Body of pancreas (tissue), 4 donors: ENCODE results near the gene DUSP12. TPM values are rescaled to one million over a fixed set of nuclear protein-coding genes. Genes with fewer than 3 reads are reported as not detected.

Experiments used
- ATAC-seq: fragments of 150-250 bp; one replicate; pipeline ENCODE4 v1.9.1; 2016
- DNase-seq, 4 donors: peaks; one replicate each; pipeline ENCODE4 v3.0.0-alpha.2; 2019
- H3K27ac ChIP-seq, 4 donors: fragments of 200-600 bp; sonication (generic); 1 replicate in 3 of 4; 2 replicates in 1 of 4; pipeline versions ENCODE4 v1.5.1 to v1.6.1; 2016 to 2019; ENCODE audit warnings: mild to moderate bottlenecking in 1 of 4, mixed read lengths in 1 of 4, moderate library complexity in 1 of 4
- H3K27me3 ChIP-seq, 2 donors: fragments of 200-600 bp; sonication (generic); one replicate each; pipeline ENCODE4 v1.6.0; 2016; ENCODE audit warnings: mild to moderate bottlenecking in 1 of 2
- H3K36me3 ChIP-seq, 2 donors: fragments of 200-600 bp; sonication (generic); replicated peaks in 1 of 2; 2 replicates each; pipeline ENCODE4 v1.5.1; 2016; ENCODE audit warnings: low read depth in 2 of 2; ENCODE audit not compliant: insufficient read depth in 1 of 2
- H3K4me1 ChIP-seq: fragments of 200-600 bp; sonication (generic); one replicate; pipeline ENCODE4 v1.6.0; 2016
- H3K4me3 ChIP-seq, 2 donors: fragments of 200-600 bp; sonication (generic); 1 replicate in 1 of 2; 2 replicates in 1 of 2; pipeline ENCODE4 v1.5.1; 2016 to 2019
- H3K9me3 ChIP-seq, 3 donors: fragments of 200-600 bp; sonication (generic); 1 replicate in 2 of 3; 2 replicates in 1 of 3; pipeline ENCODE4 v1.5.1; 2016
- POLR2A ChIP-seq, 3 donors: fragments of 450-650 bp; IDR thresholded peaks; one replicate each; pipeline ENCODE4 v1.6.1; 2016; ENCODE audit warnings: antibody characterized with exemption in 3 of 3, mild to moderate bottlenecking in 2 of 3
- WGBS, 2 donors: methylation state at CpG; one replicate each; pipeline ENCODE4 v1.1.5; 2017; 5-methylcytosine and 5-hydroxymethylcytosine counted together
- intact Hi-C: fragments of 100-400 bp; cut with DNase I; formaldehyde crosslinking; loops from one replicate; pipeline ENCODE4 v1.15.1; 2023
- total RNA-seq, 2 donors: library from RNA; depleted of rRNA; stranded (reverse); fragments of >200 nt; gene quantifications; one replicate each; pipeline ENCODE4 v1.1.0, GENCODE V29; 2016
- TF ChIP-seq, protein P1 (sequence below), 7 experiments: fragments of 450-650 bp in 4 of 7; fragments of 200-600 bp in 3 of 7; sonication (generic) in 3 of 7; IDR thresholded peaks; one replicate each; pipeline ENCODE4 v1.5.1; 2016 to 2019; ENCODE audit warnings: antibody characterized with exemption in 7 of 7

DUSP12 gene
- total RNA-seq, 2 donors from 2014 or later, result 8.2 to 23.3 TPM

DNA sequence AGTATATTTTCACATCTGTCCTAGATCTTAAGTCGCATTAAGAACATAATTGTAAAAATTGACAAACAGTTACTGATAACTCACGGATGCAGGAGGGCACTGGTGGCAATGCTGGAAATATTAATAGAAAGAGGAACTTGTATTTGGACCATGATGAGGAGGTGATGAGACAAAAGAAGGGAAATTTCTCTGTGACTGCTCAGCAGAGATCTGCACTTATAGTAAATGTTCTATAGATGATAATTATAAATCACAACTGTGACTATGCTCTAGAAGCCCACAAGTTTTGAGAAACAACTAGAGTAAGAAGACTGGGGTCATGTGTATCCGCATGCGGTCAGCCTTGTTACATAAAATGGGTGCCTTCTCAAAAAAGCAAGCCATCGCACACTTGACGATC lies 8.7 kb upstream of the DUSP12 start:
- H3K27me3 ChIP-seq, result no peaks in the 10 kb centered on the region
- ATAC-seq, result no peak

DNA sequence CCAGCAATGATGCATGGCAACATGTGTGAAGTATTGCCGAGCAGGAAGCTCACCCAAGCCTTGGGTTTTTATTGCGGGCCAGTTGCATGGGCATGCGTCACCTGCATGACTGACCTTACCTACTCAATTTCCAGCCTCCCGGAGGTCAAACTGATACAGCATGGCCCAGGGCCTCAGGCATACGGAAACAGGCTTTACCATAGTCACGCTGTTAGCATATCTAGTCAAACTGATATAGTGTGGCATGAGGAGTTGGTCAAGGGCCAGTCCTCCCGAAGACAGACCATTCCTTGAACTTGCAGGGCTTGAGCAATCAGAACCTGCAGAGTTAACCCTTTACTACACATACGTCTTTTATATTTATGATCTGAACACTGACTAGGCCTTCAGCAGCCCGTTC lies 6.4 kb upstream of the DUSP12 start:
- TF ChIP-seq POLR2A (IDR thresholded peaks at IDR 0.05), result no peak
- TF ChIP-seq, protein P1, sequence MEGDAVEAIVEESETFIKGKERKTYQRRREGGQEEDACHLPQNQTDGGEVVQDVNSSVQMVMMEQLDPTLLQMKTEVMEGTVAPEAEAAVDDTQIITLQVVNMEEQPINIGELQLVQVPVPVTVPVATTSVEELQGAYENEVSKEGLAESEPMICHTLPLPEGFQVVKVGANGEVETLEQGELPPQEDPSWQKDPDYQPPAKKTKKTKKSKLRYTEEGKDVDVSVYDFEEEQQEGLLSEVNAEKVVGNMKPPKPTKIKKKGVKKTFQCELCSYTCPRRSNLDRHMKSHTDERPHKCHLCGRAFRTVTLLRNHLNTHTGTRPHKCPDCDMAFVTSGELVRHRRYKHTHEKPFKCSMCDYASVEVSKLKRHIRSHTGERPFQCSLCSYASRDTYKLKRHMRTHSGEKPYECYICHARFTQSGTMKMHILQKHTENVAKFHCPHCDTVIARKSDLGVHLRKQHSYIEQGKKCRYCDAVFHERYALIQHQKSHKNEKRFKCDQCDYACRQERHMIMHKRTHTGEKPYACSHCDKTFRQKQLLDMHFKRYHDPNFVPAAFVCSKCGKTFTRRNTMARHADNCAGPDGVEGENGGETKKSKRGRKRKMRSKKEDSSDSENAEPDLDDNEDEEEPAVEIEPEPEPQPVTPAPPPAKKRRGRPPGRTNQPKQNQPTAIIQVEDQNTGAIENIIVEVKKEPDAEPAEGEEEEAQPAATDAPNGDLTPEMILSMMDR (IDR thresholded peaks at IDR 0.05), result no peak
- Histone ChIP-seq H3K4me1 (no peaks in the 10 kb centered on the region), H3K9me3 (no peaks in the 10 kb centered on the region), H3K27me3 (no peaks in the 10 kb centered on the region), H3K4me3 (no peak overlapping the region), H3K27ac (no peak overlapping the region), H3K36me3 (no peaks in the 10 kb centered on the region)
- ATAC-seq (no peak), DNase-seq (no peak)
- 66 to 67% methylated on average over 9 of the region's 9 CpGs for WGBS, 2 donors
- intact Hi-C loops, result no loop called here

More for the DNA sequence above, 8.7 kb upstream of the DUSP12 start:
- no peaks in the 10 kb centered on the region for H3K9me3 ChIP-seq
- TF ChIP-seq, protein P1 (IDR thresholded peaks at IDR 0.05), result no peak
- TF ChIP-seq POLR2A (IDR thresholded peaks at IDR 0.05), result no peak
- intact Hi-C loops, result no loop called here
- H3K36me3 ChIP-seq, result no peaks in the 10 kb centered on the region
- no peak for DNase-seq
- H3K4me1 ChIP-seq, result no peaks in the 10 kb centered on the region
- no peak overlapping the region for H3K27ac ChIP-seq
- WGBS, 2 donors, result 58 to 59% methylated on average over 6 of the region's 6 CpGs
- no peak overlapping the region for H3K4me3 ChIP-seq

DNA sequence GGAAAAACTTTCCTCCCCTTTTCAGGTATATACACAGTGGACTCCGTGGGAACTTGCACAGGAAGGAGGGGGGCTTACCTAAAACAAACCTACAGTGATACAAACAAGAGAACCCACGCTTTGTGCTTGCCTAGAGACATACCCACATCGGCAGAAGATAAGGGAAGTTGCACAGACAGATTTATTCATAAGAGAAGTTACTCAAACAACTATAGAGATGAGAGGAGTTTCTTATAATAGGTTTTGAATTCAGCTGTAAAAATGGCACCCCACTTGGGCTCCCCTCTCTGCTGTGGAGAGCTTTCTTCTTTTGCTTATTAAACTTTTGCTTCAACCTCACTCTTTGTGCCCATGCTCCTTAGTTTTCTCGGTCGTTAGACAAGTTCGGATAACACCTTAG lies 1.8 kb upstream of the DUSP12 start:
- Histone ChIP-seq H3K4me3 (no peak overlapping the region), H3K27ac (no peak overlapping the region), H3K36me3 (peaks cover 0 to 5% of the 10 kb centered on the region in 2 donors), H3K4me1 (peaks cover 10% of the 10 kb centered on the region), H3K27me3 (no peaks in the 10 kb centered on the region), H3K9me3 (peaks cover 0 to 6% (median 0%) of the 10 kb centered on the region in 3 donors)
- 22 to 27% methylated on average over 6 of the region's 6 CpGs for WGBS, 2 donors
- ATAC-seq (no peak), DNase-seq (no peak)
- intact Hi-C loops, result no loop called here
- TF ChIP-seq POLR2A (IDR thresholded peaks at IDR 0.05), result no peak
- TF ChIP-seq, protein P1 (IDR thresholded peaks at IDR 0.05), result no peak

DNA sequence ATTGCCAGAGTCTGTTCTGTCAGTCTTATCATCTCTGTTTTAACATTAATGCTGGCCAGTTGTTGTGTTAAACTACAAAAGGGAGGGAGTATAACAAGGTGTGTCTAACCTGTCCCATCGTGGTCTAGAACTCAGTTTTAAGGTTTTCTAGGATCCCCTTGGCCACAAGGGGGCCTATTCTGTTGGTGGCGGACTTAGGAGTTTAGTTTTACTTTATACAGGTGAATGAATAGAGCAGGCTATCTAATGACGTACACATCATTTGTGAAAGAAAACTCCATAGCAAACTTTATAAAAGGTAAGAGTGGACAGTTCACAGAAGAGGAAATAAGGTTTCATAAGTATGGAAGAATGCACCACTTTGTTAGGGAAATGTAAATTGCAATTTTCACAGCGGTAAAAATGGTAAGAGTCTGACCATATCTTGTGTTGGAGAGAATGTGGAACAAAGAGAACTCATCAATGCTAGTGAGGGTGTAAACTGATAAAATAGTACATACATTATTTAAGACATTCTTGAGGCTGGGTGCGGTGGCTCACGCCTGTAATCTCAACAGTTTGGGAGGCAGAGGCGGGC lies 14.0 kb downstream of the DUSP12 start:
- WGBS, 2 donors, result 61 to 66% methylated on average over 7 of the region's 7 CpGs
- Histone ChIP-seq H3K9me3 (no peaks in the 10 kb centered on the region), H3K4me3 (no peak overlapping the region), H3K36me3 (no peaks in the 10 kb centered on the region), H3K27me3 (no peaks in the 10 kb centered on the region), H3K4me1 (peaks cover 28% of the 10 kb centered on the region), H3K27ac (no peak overlapping the region)
- ATAC-seq (no peak), DNase-seq (peak in 3 of 4 donors; percentile 28 to 46 (median 41))
- intact Hi-C loops, result no loop called here
- TF ChIP-seq POLR2A (IDR thresholded peaks at IDR 0.05), result no peak
- TF ChIP-seq, protein P1 (IDR thresholded peaks at IDR 0.05), result peak in 6 of 7 experiments; percentile 19 to 45 (median 38)
